ENCODE data around the gene CCDC33. TPM values are rescaled to one million over a fixed set of nuclear protein-coding genes. Genes with fewer than 3 reads are reported as not detected.

Gene CCDC33
- total RNA-seq, 1 experiment from 2014 or later = 0.15 TPM

- TF ChIP-seq CTCF (IDR thresholded peaks at IDR 0.05 in 2 of 3, conservative IDR thresholded peaks at IDR 0.05 in 1 of 3; ENCODE audit: borderline replicate concordance in 1 of 3, insufficient read depth in 1 of 3, low read depth in 2 of 3, low read length in 2 of 3) = no peak
- TF ChIP-seq POLR2AphosphoS5 (IDR thresholded peaks at IDR 0.05; ENCODE audit: low read depth, low read length) = no peak
- TF ChIP-seq POLR2A (IDR thresholded peaks at IDR 0.05; ENCODE audit: borderline replicate concordance, extremely low read depth, insufficient read depth, insufficient read length) = no peak
Observed at GRCh38 chr15:74337607-74338211, 101.6 kb downstream of the CCDC33 start (continued).

- CTCF ChIA-PET = no interaction called here
- H3K4me2 ChIP-seq (ENCODE audit: low read length) = no peak overlapping the region
- no peak overlapping the region for H2AFZ ChIP-seq (ENCODE audit: low read depth, low read length, poor library complexity, severe bottlenecking)
Observed at GRCh38 chr15:74338676-74339075, 102.5 kb downstream of the CCDC33 start.

More at GRCh38 chr15:74338676-74339075, 102.5 kb downstream of the CCDC33 start:
- ChIA-PET RAD21 (ENCODE audit: low non-redundant PET in 1 of 2, low total read pairs in 2 of 2, uncharacterized antibody in 2 of 2, unreplicated experiment in 2 of 2) (no interaction called here), POLR2A (no interaction called here)
- H4K20me1 ChIP-seq (ENCODE audit: insufficient read depth) = no peaks in the 10 kb centered on the region
- no peak overlapping the region for H3K4me3 ChIP-seq (replicated peaks in 1 of 2; ENCODE audit: low read depth in 1 of 2, low read length in 2 of 2)
- TF ChIP-seq CBX3 (IDR thresholded peaks at IDR 0.05; ENCODE audit: low read depth) (no peak), REST (IDR thresholded peaks at IDR 0.05; ENCODE audit: low read depth) (no peak), SP1 (IDR thresholded peaks at IDR 0.05; ENCODE audit: low read depth) (no peak), EZH2 (IDR thresholded peaks at IDR 0.05) (no peak), EGR1 (IDR thresholded peaks at IDR 0.05; ENCODE audit: low read depth) (no peak), JUND (IDR thresholded peaks at IDR 0.05) (no peak), ZFX (IDR thresholded peaks at IDR 0.05) (no peak), ZBTB33 (IDR thresholded peaks at IDR 0.05; ENCODE audit: extremely low read depth, insufficient replicate concordance, low read length) (no peak), CEBPB (IDR thresholded peaks at IDR 0.05; ENCODE audit: low read depth) (no peak), POLR2AphosphoS5 (IDR thresholded peaks at IDR 0.05; ENCODE audit: low read depth, low read length) (no peak), ATF3 (IDR thresholded peaks at IDR 0.05) (no peak), ZNF274 (IDR thresholded peaks at IDR 0.05; ENCODE audit: low read depth, low read length) (no peak), TCF7L2 (IDR thresholded peaks at IDR 0.05; ENCODE audit: borderline replicate concordance, extremely low read depth, insufficient read depth, insufficient read length) (no peak), EZH2phosphoT487 (IDR thresholded peaks at IDR 0.05; ENCODE audit: borderline replicate concordance) (no peak)
- no peaks in the 10 kb centered on the region for H3K27me3 ChIP-seq (ENCODE audit: insufficient read depth, low read length)
- no peak overlapping the region for H3K27ac ChIP-seq (ENCODE audit: low read depth, low read length)
- H3K9me3 ChIP-seq (ENCODE audit: control insufficient read depth in 1 of 2, insufficient read depth in 1 of 2, low read depth in 1 of 2, low read length in 2 of 2) = no peaks in the 10 kb centered on the region
- ATAC-seq = no peak
- H3K79me2 ChIP-seq (ENCODE audit: insufficient read depth, low read length) = no peaks in the 10 kb centered on the region
- no TSS peak for BruUV-seq (replicated peaks)
- no peak overlapping the region for H3K9ac ChIP-seq (ENCODE audit: low read length)
- H3K36me3 ChIP-seq (ENCODE audit: control insufficient read depth in 1 of 2, insufficient read depth in 2 of 2, low read length in 2 of 2) = no peaks in the 10 kb centered on the region
- intact Hi-C loops (cut with micrococcal nuclease) = no loop called here
- no peaks in the 10 kb centered on the region for H3K4me1 ChIP-seq (ENCODE audit: control insufficient read depth in 1 of 2, insufficient read depth in 2 of 2, low read length in 2 of 2)
- no peak for DNase-seq (ENCODE audit: low read depth, low spot score)
- no peaks in the 10 kb centered on the region for H3K9me2 ChIP-seq (ENCODE audit: insufficient read depth)

All from HCT116 (cell line).